D721Med (cell line): ENCODE results near the gene MAP3K13.

ENCODE experiments used
- DNase-seq: peaks from one replicate; pipeline ENCODE4 v3.0.0; 2011; ENCODE audit warnings: low spot score; ENCODE audit not compliant: insufficient read length
- FAIRE-seq: peaks from 2 replicates; lab custom pipeline; 2011; peaks lifted over from hg19 to GRCh38; lab: Jason Lieb, UNC
- CTCF ChIP-seq: IDR thresholded peaks from 2 replicates; pipeline ENCODE4 v1.5.1; 2012; ENCODE audit warnings: mild to moderate bottlenecking, control low read depth; ENCODE audit not compliant: insufficient read depth; ENCODE audit errors: missing control alignments

Gene MAP3K13

DNA sequence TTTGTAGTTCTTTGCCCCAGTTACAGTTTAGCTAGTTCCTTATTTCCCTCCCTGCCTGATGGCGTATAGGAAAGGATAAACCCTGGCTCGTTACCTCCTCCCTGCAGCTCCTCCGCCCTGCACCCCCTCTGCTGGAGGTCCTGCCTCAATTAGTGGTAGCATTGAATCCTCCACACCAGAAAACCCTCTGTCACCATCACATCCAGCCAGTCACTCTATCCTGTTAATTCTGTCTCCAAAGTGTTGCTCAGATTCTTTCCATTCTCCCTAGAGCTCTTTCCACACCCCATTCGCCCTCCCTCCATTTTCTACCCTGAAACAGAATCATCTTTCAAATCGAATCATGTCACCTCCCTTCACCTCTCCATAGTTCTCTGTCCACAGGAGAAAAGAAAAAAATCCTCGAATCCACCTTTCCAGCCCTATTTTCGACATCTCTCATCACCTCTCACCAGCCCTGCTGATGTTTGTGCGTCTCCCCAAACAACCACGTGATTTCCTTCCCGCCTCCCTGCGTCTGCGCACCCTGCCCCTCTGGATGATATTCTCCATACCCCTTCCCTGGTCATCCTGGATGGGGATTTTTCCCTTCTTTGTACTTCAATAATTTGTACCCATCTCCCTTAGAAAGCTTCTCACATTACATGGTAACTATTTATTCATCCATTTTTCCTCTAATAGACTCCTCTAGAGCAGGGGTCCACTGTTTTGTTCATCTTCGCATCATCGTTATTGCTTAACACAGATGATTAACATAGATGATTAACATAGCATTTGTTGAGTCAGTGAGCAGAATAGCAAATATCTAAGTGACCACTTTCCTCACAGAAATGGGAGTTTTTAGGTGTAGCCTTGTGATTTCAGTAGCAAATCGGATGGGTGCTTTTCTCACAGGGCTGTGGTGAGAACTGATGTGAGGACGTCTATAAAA, 37.1 kb downstream of the MAP3K13 start:
- no peak for TF ChIP-seq CTCF
- no peak for DNase-seq
- FAIRE-seq, result peak; percentile 63

- TF ChIP-seq CTCF, result no peak
- DNase-seq (no peak), FAIRE-seq (no peak)
Measured at GRCh38 chr3:185400866-185401265, 37.9 kb downstream of the MAP3K13 start.

DNA sequence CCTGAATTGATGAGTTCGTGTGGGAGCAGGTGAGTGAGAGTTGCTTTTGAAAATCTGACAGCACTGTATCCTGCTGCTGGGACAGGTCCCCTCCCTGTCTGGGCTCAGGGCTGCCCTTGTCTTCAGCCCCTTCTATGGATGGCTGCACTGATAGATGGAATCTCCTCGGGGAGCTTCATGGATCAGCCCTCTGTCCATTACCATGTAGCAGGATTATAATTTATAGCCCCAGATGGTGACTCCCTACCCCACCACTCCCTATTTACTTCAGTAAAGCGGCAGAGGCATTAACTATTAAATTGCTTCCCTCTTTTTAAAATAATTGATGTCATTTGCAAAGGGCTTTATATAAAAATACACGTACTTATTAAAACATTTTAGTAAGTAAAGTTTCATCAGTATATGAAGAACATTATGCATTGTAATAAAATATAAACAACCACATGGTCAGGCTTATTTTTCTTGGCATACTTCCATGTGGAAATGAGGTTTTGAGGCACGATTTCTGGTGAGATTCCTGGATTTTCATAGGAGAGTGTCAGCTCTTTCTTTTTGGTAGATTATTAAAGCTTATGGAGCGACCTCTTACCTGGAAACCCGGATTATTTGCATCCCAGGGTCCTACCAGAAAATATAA, 38.5 kb downstream of the MAP3K13 start:
- no peak for TF ChIP-seq CTCF
- DNase-seq (no peak), FAIRE-seq (peak; percentile 89)

DNA sequence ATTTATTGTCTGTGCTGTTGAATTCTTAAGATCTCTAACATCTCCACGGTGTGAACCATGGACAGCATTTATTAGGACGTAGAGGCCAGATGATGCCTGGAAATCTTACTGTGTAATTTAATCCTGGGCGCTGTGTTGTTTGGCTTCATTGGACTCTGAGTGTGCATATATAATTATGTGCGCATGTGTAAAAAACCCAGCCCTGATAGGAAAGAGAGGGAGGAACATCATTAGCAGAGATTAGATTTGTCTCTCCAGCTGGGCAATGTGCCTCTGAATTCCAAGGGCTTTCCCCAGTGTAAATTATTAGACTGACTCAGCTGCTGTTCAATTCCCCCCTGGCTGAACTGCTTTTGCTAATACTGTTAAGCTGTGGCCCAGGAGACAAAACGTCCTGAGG, 39.6 kb downstream of the MAP3K13 start:
- no peak for TF ChIP-seq CTCF
- peak; percentile 94 for FAIRE-seq
- no peak for DNase-seq

- DNase-seq, result no peak
- no peak for TF ChIP-seq CTCF
- no peak for FAIRE-seq
Measured at GRCh38 chr3:185403002-185403401, 40.1 kb downstream of the MAP3K13 start.

GRCh38 chr3:185405243-185405642, 42.3 kb downstream of the MAP3K13 start:
- TF ChIP-seq CTCF, result no peak
- DNase-seq (no peak), FAIRE-seq (no peak)

- DNase-seq (no peak), FAIRE-seq (peak; percentile 94)
- TF ChIP-seq CTCF, result no peak
Measured at GRCh38 chr3:185405664-185406063, 42.7 kb downstream of the MAP3K13 start.
